ENCODE results near the gene LTBP3.
A peak's percentile ranks its signal among the peaks of the same experiment; 100 is the strongest.

The LTBP3 gene

GRCh38 chr11:65558002-65558929 is at the start of gene LTBP3:
Gene LTBP3 (minus strand): TSS chr11:65558359. CDS start chr11:65557959, 400 bp downstream.
- DNase-seq: peak; percentile 19

GRCh38 chr11:65606876-65607613 is 48.9 kb upstream of the LTBP3 start:
- no peak for DNase-seq

- DNase-seq: no peak
These were observed 46.1 kb upstream of the LTBP3 start for GRCh38 chr11:65604258-65604657.

GRCh38 chr11:65599955-65600246 is 41.7 kb upstream of the LTBP3 start:
- no peak for DNase-seq

- DNase-seq: no peak
These were observed 41.2 kb upstream of the LTBP3 start for GRCh38 chr11:65599216-65599954.

- no peak for DNase-seq
These were observed 40.1 kb upstream of the LTBP3 start for GRCh38 chr11:65598258-65598699.

- DNase-seq: no peak
These were observed 38.4 kb upstream of the LTBP3 start for GRCh38 chr11:65596520-65596919.

- DNase-seq: no peak
These were observed 37.6 kb upstream of the LTBP3 start, which contains the start of gene KCNK7 for GRCh38 chr11:65595543-65596281. Gene KCNK7 (minus strand): TSS chr11:65595800. CDS start chr11:65595772, 28 bp downstream.

GRCh38 chr11:65595131-65595530 is 37.0 kb upstream of the LTBP3 start:
- no peak for DNase-seq

GRCh38 chr11:65593518-65594414 is 35.6 kb upstream of the LTBP3 start:
- DNase-seq: no peak

- no peak for DNase-seq
These were observed 34.8 kb upstream of the LTBP3 start for GRCh38 chr11:65592858-65593517.

GRCh38 chr11:65591939-65592857 is 34.0 kb upstream of the LTBP3 start:
- DNase-seq: no peak

GRCh38 chr11:65590240-65590738 is 32.1 kb upstream of the LTBP3 start:
- DNase-seq: no peak

- no peak for DNase-seq
These were observed 31.5 kb upstream of the LTBP3 start for GRCh38 chr11:65589444-65590239.

- DNase-seq: peak; percentile 60
These were observed 30.3 kb upstream of the LTBP3 start for GRCh38 chr11:65588199-65589054.

GRCh38 chr11:65586676-65587075 is 28.5 kb upstream of the LTBP3 start:
- DNase-seq: no peak

- no peak for DNase-seq
These were observed 28.1 kb upstream of the LTBP3 start for GRCh38 chr11:65586247-65586630.
